Heart right ventricle (tissue), 16 donors: ENCODE data around the gene BTBD2. TPM values are rescaled to one million over a fixed set of nuclear protein-coding genes. Genes with fewer than 3 reads are reported as not detected.
"Not testable (repeated sequence)": the region's sequence is repeated elsewhere in the genome, so short reads cannot be mapped to it uniquely, and the experiment has no call there.

ENCODE experiments used
- ATAC-seq, 8 donors: fragments of 200-7000 bp; cut with Tn5 transposase; one replicate each; pipeline ENCODE4 v1.9.1; 2020; ENCODE audit warnings: mild to moderate bottlenecking in 8 of 8, moderate library complexity in 8 of 8, moderate number of reproducible peaks in 1 of 8
- DNase-seq, 2 donors: peaks; one replicate each; pipeline ENCODE4 v3.0.0-alpha.2; 2020
- H3K27ac ChIP-seq, 10 donors: fragments of 200-600 bp; sonication (generic) in 2 of 10; one replicate each; pipeline versions ENCODE4 v1.5.0 to v1.8.0; 2020 to 2022; ENCODE audit warnings: mild to moderate bottlenecking in 3 of 10
- H3K27me3 ChIP-seq, 7 donors: fragments of 200-600 bp; one replicate each; pipeline ENCODE4 v1.8.0; 2021 to 2022; ENCODE audit warnings: mild to moderate bottlenecking in 2 of 7
- H3K36me3 ChIP-seq, 9 donors: fragments of 200-600 bp; sonication (generic) in 1 of 9; one replicate each; pipeline versions ENCODE4 v1.5.0 to v1.8.0; 2020 to 2022; ENCODE audit warnings: mild to moderate bottlenecking in 2 of 9
- H3K4me1 ChIP-seq, 9 donors: fragments of 200-600 bp; sonication (generic) in 1 of 9; one replicate each; pipeline versions ENCODE4 v1.5.0 to v1.8.0; 2020 to 2022; ENCODE audit warnings: mild to moderate bottlenecking in 4 of 9
- H3K4me3 ChIP-seq, 10 donors: fragments of 200-600 bp; sonication (generic) in 2 of 10; one replicate each; pipeline versions ENCODE4 v1.5.0 to v1.8.0; 2020 to 2022; ENCODE audit warnings: mild to moderate bottlenecking in 7 of 10, moderate library complexity in 2 of 10
- H3K9me3 ChIP-seq, 11 donors: fragments of 200-600 bp in 10 of 11; sonication (generic) in 2 of 11; one replicate each; pipeline versions ENCODE4 v1.5.0 to v1.8.0; 2013 to 2022; ENCODE audit warnings: mild to moderate bottlenecking in 2 of 11, control low read depth in 1 of 11, moderate library complexity in 1 of 11
- WGBS, 2 donors: extraction: QIAGEN DNeasy Blood & Tissue Kit; methylation state at CpG; one replicate each; pipeline ENCODE4 v1.1.7; 2013; ENCODE audit warnings: inconsistent platforms in 1 of 2; 5-methylcytosine and 5-hydroxymethylcytosine counted together
- intact Hi-C, 10 donors: fragments of 100-400 bp; cut with DNase I; formaldehyde crosslinking; loops; one replicate each; pipeline versions ENCODE4 v1.11.1 to v1.14.2; 2022
- polyA plus RNA-seq, 2 donors: library from polyadenylated mRNA; stranded (reverse); fragments of 200-250 nt; gene quantifications; one replicate each; pipeline ENCODE4 v1.2.3, GENCODE V29; 2013
- total RNA-seq, 10 donors: library from RNA; stranded (reverse); fragmentation: NEBNext Ultra II Directional in 3 of 10; extraction: Animal tissue kit (Norgen Biotek cat#: 25700) in 3 of 10; gene quantifications; one replicate each; pipeline versions ENCODE4 v1.2.1 to v1.2.4, GENCODE V29; 2021 to 2023
- TF ChIP-seq, protein P1 (sequence below), 9 donors: fragments of 200-600 bp; sonication (generic) in 2 of 9; IDR thresholded peaks; one replicate each; pipeline versions ENCODE4 v1.5.0 to v1.8.0; 2021 to 2022; ENCODE audit warnings: antibody characterized with exemption in 9 of 9, mild to moderate bottlenecking in 5 of 9, moderate library complexity in 1 of 9
- donor health status: Arrhythmogenic right ventricular cardiomyopathy.
- donor health status: ischemic (EF 13 %, LVEDD 7.1; RV severe dilation, severe dysfunction).
- donor health status: healthy with polysubstance abuse.
- donor health status: DM: no; HTN: yes; CAD: no.
- donor health status: DM: no; HTN: no; CAD: no.
- donor health status: ischemic (EF 25% LVEDD 6.9; RV normal size, moderate dysfunction).
- donor health status: ischemic (EF 25% LVEDD 5.7; RV mildly dilated, moderate dysfunction).
- donor health status: healthy.
- donor health status: DM: yes; HTN: yes; CAD: no.
- donor health status: Ischemic cardiomyopathy.
- donor health status: ischemic (EF 35%, LVEDD 5.7; RV mildly dilated, moderate dysfunction).
- donor health status: nonischemic (EF 11% LVEDD 7.7; RV severe dilation, severe dysfunction).
- donor health status: DM: yes; HTN: yes; CAD: no.
- donor health status: PGD.
- donor health status: ischemic (EF 29% LVEDD 5.4; RV normal size, mild dysfunction).
- donor health status: nonischemic (EF 23%, LVEDD 6.1; RV moderate dilation, normal function).

Gene BTBD2
- total and polyA plus RNA-seq, 12 donors: 42.8 to 70.4 (median 55.8) TPM

DNA sequence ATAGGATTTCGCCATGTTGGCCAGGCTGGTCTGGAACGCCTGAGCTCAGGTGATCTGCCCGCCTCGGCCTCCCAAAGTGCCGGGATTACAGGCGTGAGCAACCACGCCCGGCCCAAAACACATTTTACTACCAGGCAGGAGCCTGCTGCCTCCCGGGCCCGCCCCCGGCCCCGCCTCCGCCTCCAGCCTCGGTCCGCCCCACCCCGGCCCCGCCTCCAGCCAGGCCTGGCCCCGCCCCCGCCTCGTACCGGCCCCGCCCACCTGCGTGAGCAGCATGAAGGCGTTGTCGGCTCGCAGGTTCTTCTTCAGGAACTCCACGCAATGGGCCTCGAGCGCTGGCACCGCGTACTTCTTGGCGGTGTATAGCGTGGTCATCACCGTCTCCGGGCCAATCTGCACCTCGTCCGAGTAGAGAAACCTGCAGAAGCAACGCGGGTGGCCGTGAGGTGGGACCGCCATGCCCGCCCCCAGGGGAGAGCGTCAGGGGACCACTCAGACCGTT lies 22.7 kb downstream of the BTBD2 start:
- ATAC-seq: no peak
- H3K27me3 ChIP-seq: no peaks in the 10 kb centered on the region
- H3K4me1 ChIP-seq: no peaks in the 10 kb centered on the region
- H3K36me3 ChIP-seq: peaks cover 0 to 96% (median 36%) of the 10 kb centered on the region in 9 donors
- TF ChIP-seq, protein P1, sequence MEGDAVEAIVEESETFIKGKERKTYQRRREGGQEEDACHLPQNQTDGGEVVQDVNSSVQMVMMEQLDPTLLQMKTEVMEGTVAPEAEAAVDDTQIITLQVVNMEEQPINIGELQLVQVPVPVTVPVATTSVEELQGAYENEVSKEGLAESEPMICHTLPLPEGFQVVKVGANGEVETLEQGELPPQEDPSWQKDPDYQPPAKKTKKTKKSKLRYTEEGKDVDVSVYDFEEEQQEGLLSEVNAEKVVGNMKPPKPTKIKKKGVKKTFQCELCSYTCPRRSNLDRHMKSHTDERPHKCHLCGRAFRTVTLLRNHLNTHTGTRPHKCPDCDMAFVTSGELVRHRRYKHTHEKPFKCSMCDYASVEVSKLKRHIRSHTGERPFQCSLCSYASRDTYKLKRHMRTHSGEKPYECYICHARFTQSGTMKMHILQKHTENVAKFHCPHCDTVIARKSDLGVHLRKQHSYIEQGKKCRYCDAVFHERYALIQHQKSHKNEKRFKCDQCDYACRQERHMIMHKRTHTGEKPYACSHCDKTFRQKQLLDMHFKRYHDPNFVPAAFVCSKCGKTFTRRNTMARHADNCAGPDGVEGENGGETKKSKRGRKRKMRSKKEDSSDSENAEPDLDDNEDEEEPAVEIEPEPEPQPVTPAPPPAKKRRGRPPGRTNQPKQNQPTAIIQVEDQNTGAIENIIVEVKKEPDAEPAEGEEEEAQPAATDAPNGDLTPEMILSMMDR (IDR thresholded peaks at IDR 0.05): no peak
- intact Hi-C loops: no loop called here
- no peaks in the 10 kb centered on the region for H3K9me3 ChIP-seq
- H3K27ac ChIP-seq: no peak overlapping the region
- 90 to 92% methylated on average over 44 of the region's 44 CpGs for WGBS, 2 donors
- DNase-seq: no peak
- H3K4me3 ChIP-seq: no peak overlapping the region

DNA sequence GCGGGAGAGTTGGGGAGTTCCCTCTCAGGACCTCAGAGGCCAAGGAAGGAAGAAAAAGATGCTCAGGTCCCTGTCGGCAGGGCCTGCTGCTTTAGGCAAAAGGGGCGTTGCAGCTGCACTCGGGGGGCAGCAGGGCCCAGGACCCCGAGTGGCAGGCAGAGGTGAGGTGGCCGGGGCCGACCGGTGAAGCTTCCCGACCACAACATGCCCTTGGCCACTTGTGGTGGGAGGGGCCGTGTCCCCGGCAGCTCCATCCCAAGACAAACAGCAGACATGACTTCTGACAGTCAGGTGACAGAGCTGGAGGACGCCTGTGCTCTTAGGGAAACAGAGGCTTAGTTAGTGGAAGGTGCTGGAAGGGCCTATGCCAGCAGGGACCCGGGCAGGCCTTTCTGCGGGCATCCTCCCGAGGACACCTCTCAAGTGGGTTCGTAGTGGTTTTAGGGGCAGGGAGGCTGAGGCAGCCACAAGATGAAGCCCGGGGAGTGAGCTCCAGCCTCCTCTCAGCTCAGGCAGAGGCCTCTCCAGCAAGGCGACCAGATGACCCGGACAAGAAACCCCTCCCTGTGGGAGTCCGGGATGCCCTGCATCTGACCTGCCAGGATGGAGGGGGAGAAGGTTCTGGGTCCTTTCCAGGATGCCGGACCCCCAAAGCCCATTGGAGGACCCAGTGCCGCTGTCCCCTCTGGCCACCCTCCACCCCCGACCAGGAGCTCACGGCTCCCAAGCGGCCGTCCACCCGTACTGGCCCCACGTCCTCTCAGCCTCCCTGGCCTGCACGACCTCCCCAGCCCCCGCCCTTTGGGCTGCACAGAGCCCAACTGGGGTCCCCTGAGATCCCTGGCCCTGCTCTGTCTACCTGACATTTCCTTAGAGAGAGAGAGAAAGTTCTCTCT lies 24.2 kb downstream of the BTBD2 start:
- 85 to 88% methylated on average over 30 of the region's 30 CpGs for WGBS, 2 donors
- TF ChIP-seq, protein P1 (IDR thresholded peaks at IDR 0.05): no peak
- Histone ChIP-seq H3K4me3 (no peak overlapping the region), H3K9me3 (no peaks in the 10 kb centered on the region), H3K4me1 (no peaks in the 10 kb centered on the region), H3K36me3 (peaks cover 0 to 96% (median 40%) of the 10 kb centered on the region in 9 donors), H3K27me3 (no peaks in the 10 kb centered on the region), H3K27ac (no peak overlapping the region)
- intact Hi-C loops: no loop called here
- ATAC-seq (no peak), DNase-seq (no peak)

DNA sequence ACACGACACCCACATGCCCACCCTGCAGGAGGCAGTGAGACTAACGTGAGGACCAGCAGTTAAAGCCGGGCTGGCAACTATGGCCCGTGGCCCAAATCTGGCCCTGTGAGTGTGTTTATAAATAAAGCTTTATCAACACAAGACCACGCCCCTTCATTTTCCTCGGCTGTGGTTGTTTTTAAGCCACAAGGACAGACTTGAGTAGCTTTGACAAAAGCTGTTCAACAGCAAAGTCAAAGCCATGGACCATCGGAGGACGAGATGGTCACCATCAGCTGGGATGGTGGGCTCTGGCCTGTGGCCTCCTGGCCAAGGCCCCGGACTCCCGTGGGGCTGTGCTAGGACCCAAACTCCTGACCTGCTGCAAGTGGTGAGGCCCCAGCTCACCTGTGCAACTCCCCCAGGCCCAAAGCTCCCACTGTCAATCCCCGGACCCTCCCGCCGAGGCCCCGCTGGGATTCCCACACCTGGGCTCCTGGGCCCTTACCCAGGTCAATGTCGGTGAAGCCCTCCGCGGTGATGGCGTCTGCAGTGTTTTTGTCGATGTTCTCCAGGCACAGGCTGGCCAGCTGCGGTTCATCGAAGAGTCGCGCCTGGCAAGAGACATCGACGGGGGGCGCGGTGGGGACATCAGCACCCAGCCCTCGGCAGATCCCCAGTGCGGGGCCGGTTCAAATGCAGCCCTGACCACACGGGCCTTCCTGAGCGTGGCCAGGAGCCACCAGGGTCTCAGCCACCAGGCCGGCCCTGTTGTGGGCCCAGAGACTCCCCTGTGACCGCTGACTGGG lies 25.1 kb downstream of the BTBD2 start:
- DNase-seq: no peak
- no peak for ATAC-seq
- Histone ChIP-seq H3K27me3 (no peaks in the 10 kb centered on the region), H3K4me3 (no peak overlapping the region), H3K9me3 (no peaks in the 10 kb centered on the region), H3K4me1 (no peaks in the 10 kb centered on the region), H3K27ac (no peak overlapping the region), H3K36me3 (peaks cover 0 to 96% (median 39%) of the 10 kb centered on the region in 9 donors)
- TF ChIP-seq, protein P1 (IDR thresholded peaks at IDR 0.05): no peak
- intact Hi-C loops: no loop called here
- WGBS, 2 donors: 96 to 97% methylated on average over 34 of the region's 34 CpGs

DNA sequence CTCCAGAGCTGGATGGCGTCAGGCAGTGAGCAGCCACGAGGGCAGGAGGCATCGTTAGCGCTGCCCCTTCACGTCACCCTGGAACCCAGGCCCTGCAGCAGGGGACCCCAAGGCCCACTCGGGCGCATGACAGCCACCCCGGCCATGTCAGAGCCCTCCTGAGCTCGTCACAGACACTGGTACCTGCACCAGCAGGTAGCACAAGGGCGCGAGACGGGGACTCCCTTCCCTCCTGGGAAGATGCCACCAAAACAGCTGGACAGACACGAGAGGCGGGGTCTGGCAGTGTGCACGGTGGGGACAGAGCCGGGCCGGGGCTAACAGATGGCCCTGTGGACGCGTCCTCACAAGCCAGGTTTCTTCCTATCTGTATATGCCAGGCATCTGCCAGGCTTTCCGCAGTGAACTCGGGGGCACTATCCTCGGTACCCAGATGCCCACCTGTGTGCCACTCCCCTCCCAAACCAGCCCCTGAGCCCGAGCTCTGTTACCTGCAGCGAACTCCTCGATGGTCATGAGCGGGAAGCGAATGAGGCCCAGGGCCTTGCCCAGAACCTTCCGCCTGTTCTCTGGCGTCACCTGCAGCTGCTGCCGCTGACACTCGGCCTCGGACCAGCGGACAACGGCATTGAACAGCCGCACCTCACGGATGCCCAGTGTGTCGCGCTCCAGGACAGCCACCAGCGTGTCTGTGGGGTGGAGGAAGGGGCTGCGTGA lies 25.8 kb downstream of the BTBD2 start:
- intact Hi-C loops: no loop called here
- no peaks in the 10 kb centered on the region for H3K4me1 ChIP-seq
- no peaks in the 10 kb centered on the region for H3K27me3 ChIP-seq
- H3K9me3 ChIP-seq: no peaks in the 10 kb centered on the region
- ATAC-seq (no peak), DNase-seq (no peak)
- no peak overlapping the region for H3K27ac ChIP-seq
- 92 to 93% methylated on average over 40 of the region's 40 CpGs for WGBS, 2 donors
- TF ChIP-seq, protein P1 (IDR thresholded peaks at IDR 0.05): no peak
- H3K36me3 ChIP-seq: peaks cover 0 to 98% (median 40%) of the 10 kb centered on the region in 9 donors
- no peak overlapping the region for H3K4me3 ChIP-seq

GRCh38 chr19:1988464-1988863 lies 27.1 kb downstream of the BTBD2 start:
- not testable (repeated sequence) for DNase-seq

More at GRCh38 chr19:1988464-1988863, 27.1 kb downstream of the BTBD2 start:
- peaks cover 0 to 99% (median 44%) of the 10 kb centered on the region in 9 donors for H3K36me3 ChIP-seq
- WGBS, 2 donors: 88 to 90% methylated on average over 10 of the region's 10 CpGs
- H3K4me3 ChIP-seq, H3K9me3 ChIP-seq, ATAC-seq, intact Hi-C loops, H3K4me1 ChIP-seq, H3K27ac ChIP-seq, H3K27me3 ChIP-seq: not testable (repeated sequence)
